HG03108 (cell line): ENCODE measurements around the gene RBM19.

Experiments used
- ATAC-seq: cut with Tn5 transposase; IDR thresholded peaks from one replicate; pipeline ENCODE4 v1.9.1; 2021; ENCODE audit warnings: moderate library complexity; ENCODE audit not compliant: unreplicated experiment

Gene RBM19

DNA sequence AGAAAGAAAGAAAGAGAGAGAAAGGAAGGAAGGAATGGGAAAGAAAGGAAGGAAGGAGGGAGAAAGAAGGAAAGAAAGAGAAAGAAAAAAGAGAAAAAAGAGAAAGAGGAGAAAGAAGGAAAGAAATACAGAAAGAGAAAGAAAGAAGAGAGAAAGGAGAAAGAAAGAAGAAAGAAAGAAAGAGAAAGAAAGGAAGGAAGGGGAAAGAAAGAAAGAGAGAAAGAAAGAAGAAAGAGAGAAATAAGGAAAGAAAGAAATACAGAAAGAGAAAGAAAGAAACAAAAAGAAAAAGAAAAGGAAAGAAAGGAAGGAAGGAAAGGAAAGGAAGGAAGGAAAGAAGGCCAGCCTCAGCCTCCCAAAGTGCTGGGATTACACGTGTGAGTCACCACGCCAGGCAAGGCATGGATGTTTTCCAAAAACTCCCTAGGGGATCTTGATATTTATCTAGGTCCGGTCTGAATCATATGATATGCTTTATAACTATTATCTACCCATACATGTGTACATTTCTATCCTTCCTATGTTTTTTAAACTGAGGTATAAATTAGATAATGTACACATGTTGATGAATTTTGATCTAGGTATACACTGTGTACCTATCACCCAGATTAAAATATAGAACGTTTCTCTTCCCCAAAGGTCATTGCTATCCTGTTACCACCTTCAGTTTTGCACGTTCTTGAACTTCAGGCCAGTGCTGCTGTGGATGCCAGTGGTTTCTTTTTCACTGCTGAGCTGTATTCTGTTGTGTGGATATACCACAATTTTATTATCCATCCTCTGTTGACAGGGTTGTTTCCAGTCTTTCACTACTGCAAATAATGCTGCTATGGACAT lies 177.9 kb downstream of the RBM19 start:
- no peak for ATAC-seq

- ATAC-seq = no peak
Measured at GRCh38 chr12:113786107-113786506, 180.0 kb downstream of the RBM19 start.

GRCh38 chr12:113783811-113784210 lies 182.3 kb downstream of the RBM19 start:
- ATAC-seq = no peak

DNA sequence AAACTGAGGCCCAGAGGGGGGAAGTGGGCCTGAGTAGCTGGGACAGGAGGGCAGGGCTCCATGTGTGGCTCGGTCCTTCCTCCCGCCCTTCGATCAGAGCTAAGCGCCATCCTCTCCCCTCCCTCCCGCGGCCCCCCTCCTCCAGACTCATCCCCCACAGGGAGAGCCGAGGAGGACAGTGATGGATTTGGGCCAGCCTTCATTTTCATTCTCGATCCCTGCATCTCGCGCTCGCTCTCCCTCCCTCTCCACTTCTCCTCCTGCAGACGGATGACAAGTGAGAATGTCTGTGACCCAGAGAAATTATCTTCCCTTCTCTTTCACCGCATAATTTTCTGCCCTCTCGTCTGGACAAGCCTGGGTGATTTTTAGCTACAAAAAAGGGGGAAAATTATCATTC lies 183.3 kb downstream of the RBM19 start:
- no peak for ATAC-seq

DNA sequence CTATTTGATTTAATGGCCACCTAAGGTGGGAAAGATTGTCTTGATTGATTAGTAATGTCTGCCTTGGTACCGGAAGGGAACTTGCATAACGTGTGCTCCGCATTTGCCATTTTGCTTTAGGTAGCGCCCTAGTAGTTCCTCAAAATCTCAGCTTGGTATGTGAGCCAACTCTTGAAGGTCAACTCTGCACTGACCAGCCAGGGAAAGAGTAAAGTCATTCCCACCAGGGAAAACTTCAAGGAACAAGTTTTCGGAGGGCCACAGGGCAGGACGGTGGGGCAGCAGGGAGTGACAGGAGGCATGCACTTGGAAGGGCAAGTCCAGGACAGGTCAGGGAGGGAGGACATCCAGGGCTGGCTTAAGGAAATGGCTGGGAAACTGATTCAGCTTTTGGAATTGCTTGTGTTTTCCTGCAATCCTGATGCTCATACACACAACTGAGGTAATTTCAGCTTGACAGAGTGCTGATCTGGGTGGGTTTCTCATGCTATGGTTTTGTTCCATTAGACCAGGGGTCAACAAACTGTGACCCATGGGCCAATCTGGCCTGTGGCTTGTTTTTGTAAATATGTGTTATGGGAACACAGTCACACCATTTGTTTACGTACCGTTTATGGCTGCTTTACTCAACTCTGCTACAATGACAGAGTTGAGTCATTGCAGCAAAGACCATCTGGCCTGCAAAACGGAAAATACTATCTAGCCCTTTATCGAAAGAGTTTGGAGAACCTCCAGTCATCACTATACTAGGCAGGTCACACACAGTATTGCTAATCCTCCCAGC lies 184.5 kb downstream of the RBM19 start:
- no peak for ATAC-seq

DNA sequence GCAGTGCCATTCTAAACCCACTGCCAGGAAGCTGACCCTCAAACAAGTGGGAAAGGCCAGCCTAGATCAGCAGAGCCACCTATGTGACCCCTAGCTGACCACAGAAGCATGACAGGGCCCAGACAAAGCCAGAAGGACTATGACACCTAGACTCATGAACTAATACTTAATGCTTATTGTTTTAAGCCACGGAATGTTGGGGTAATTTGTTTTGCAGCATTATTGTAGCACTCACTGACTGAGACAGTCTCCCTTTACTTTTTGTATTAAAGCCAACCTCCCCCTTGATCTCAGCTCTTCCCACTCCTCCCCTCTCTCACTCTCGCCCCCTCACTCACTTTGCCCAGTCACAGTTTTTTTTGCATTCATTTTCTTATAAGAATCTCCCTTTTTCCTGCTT lies 186.4 kb downstream of the RBM19 start:
- ATAC-seq = no peak

GRCh38 chr12:113778432-113779132 lies 187.5 kb downstream of the RBM19 start:
- ATAC-seq = no peak

DNA sequence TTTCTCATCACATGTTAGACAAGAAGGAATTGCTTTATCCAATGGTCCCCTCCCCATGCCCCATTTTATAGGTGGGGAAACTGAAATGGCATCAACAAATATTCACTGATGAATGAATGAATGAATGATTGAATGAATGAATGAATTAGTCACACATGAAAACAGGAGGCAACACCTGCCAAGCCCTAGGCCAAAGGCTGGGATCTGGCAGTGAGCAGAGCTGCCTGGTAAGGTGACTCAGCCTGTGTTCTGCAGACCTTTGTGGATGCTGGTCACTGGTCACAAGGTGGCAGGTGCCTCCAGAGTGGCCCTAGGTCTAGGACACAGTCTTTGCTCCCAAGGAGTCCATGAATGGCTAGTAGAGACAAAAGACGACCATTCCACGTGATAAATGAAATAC lies 188.4 kb downstream of the RBM19 start:
- ATAC-seq = no peak

GRCh38 chr12:113776536-113776935 lies 189.6 kb downstream of the RBM19 start:
- ATAC-seq = no peak

GRCh38 chr12:113774526-113774925 lies 191.6 kb downstream of the RBM19 start:
- ATAC-seq = no peak

DNA sequence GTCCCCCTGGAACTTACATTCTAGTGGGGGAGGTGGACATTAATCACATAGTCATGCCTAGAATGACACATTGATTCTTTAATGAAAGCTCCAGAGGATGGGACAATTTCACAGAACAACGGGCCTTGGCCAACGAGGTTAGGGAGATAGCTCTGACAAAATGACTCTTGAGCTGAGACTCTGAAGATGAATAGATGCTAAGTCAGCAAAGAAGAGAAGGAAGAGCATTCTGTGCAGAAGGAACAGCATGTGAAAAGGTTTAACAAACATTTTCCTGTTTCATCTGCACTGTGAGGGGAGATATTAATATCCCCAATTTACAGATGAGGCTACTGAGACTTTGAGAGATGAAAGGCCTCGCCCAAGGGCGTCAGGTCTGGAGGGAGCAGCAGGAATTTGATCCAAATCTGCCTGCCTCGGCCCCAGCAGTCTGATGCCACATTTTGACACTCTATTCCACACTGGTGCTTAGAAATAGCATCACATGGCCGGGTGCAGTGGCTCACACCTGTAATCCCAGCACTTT lies 193.6 kb downstream of the RBM19 start:
- ATAC-seq = no peak

GRCh38 chr12:113770389-113770865 lies 195.7 kb downstream of the RBM19 start:
- no peak for ATAC-seq

GRCh38 chr12:113769305-113769704 lies 196.8 kb downstream of the RBM19 start:
- no peak for ATAC-seq

- no peak for ATAC-seq
Measured at GRCh38 chr12:113768850-113769249, 197.3 kb downstream of the RBM19 start.

DNA sequence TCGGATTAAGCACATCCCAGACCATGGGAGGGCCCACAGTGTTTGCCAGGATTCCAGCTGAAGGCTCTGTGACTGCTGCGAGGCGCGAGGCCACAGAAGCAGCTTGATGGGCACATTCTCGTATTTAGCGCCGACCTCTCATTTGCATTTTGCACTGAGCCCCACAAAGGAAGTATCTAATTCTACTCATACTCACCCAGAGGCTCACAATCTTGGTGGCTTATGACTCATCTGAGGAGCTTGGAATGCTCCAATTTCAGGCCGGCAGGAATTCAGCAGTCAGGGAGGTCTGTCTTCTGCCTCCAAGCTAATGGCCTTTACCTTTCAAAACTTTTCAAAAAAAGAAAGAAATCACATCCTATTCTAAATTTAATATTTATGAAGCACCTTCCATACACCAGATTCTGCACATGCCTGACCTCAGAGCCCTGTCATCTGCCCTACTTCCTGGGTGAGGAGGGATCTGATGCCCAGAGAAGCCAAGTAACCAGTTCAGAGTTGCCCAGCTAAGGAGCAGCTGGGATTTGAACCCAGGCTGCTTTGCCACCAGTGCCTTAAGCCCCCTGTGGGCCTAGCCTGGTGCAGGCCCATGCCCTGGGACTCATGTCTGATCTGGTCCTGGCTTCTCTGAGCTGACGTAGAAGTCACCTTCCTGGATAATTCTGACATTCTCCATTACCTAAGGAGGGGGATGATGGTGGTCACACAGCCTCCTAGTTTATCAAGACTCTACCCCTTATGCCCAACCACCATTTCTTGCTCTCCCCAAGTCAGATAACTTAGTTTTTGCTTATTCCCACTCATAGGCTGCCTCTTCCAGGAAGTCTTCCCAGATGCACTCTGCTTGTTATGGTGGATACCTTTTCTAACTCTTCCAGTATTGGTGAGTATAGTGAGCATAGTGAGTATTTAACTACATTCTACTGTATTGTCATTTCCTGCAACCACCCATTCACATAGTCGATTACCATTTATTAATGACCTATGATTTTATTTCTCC lies 198.9 kb downstream of the RBM19 start:
- ATAC-seq = no peak
